CD4-positive, alpha-beta T cell treated with Interleukin-4 for 1 hour (primary cell): ENCODE data around the gene SUCLG2.

ENCODE experiments used
- DNase-seq, 2 donors: peaks; one replicate each; pipeline ENCODE4 v3.0.0-alpha.2; 2020 to 2022

Gene SUCLG2

DNA sequence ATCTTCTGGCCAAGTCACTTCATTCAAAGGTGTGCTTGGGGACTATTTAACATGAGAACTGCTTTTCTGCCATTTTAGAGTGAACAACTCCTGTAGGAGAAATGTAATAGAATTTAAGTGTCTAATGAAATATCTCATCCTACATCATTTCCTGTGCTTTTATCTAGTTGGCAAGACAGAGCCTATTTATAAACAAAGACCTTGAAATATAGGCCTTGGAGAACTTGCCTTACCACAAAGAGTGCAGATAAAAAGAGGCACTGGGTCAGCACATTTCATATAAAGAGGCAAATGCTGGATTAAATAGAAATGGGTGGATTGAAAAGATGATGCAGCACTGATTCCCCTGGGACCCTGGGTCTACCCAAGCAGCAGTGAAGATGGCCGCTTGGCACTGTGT is 278.0 kb downstream of the SUCLG2 start:
- DNase-seq = no peak

- no peak for DNase-seq
Observed at GRCh38 chr3:67375976-67376375, 278.4 kb downstream of the SUCLG2 start.

DNA sequence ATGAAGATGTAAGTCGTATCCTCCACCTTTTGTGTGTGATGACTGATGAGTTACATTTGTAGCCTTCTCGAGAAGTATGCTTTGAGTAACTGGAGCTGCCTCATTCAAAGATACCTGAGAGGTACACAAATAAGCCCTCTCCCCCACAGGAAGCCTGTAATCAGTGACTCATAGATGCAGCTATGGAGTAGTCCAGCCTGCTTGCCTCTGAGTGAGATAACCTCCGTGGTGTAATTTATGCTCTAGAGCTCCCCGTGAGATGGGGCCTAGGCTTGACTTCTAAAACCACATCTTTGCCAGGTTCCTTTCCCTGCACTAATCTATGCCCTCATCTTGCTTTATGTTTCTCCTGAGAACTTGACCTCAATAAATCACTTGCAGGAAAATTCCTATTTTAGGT is 291.7 kb downstream of the SUCLG2 start:
- DNase-seq = no peak

DNA sequence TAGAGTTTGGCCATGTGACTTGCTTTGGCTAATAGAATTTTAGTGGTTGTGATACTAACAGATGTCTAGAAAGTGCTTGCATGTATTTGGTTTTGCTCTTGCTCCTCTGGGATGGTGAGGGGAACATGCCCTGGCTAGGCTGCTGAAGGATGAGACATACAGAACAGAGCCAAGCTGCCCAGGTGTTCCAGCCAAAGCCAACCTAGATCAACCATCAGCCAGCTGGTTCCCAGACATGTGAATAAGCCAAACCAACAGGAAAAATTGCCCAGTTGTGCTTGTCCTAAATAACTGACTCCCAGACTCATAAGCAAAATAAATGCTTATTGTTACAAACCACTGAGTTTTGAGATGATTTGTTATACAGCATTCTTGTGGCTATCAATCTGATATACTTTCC is 292.6 kb downstream of the SUCLG2 start:
- no peak for DNase-seq

DNA sequence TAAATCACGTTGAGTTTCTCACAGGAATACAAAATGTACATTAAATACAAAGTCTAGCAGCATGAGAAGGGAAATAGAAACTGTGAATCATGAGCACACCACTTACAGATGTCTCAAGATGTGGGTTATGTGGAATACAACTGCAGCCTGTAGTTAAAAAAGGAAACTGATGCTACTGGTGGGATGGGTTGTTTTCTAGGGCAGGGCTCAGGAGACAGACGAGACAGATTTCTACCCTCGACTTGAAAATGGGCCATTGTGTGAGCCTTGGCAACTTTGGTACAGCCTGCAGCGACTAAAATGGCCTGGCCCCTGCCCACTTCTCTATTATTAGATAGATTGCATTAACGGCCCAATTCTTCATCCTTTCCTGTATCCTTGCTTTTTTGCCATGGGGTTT is 293.1 kb downstream of the SUCLG2 start:
- no peak for DNase-seq

GRCh38 chr3:67357610-67358458 is 296.6 kb downstream of the SUCLG2 start:
- DNase-seq = no peak

DNA sequence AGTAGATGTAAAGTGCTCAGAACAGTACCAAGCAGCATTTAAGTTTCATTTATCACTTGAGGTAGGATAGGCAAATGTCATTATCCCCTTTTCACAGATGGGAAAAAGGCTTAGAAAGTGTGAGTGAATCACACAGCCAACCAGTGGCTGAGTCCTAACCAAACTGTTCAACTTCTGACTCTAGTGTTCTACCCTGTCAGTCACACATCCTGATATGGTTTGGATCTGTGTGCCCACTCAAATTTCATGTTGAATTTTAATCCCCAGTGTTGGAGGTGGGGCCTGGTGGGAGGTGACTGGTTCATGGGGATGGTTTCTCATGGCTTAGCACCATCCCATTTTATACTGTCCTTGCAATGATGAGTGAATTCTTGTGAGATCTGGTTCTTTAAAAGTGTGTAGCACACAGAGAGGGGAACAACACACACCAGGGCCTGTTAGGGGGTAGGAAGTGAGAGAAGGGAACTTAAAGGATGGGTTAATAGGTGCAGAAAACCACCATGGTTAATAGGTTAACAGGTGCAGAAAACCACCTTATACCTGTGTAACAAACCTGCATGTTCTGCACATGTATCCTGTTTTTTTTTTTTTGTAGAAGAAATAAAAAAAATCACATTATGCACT is 304.7 kb downstream of the SUCLG2 start:
- DNase-seq = no peak

DNA sequence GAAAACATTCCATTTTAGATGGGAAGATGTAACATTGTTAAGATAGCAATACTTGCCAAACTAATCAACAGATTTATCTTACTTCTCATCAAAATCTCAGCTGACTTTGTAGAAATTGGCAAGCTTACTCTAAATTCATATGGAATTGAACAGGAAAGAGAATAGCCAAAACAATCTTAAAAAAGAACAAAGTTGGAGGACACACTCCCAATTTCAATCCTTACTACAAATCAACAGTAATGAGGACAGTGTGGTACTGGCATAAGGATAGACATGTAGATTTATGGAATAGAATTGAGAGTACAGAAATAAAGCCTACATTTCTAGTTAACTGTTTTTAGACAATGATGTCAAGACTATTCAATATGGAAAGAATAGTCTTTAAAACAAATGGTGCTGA is 308.3 kb downstream of the SUCLG2 start:
- no peak for DNase-seq

GRCh38 chr3:67335813-67336212 is 318.6 kb downstream of the SUCLG2 start:
- DNase-seq = no peak

- DNase-seq = no peak
Observed at GRCh38 chr3:67334588-67334987, 319.8 kb downstream of the SUCLG2 start.

- no peak for DNase-seq
Observed at GRCh38 chr3:67329358-67329757, 325.1 kb downstream of the SUCLG2 start.

- no peak for DNase-seq
Observed at GRCh38 chr3:67327582-67327981, 326.8 kb downstream of the SUCLG2 start.

DNA sequence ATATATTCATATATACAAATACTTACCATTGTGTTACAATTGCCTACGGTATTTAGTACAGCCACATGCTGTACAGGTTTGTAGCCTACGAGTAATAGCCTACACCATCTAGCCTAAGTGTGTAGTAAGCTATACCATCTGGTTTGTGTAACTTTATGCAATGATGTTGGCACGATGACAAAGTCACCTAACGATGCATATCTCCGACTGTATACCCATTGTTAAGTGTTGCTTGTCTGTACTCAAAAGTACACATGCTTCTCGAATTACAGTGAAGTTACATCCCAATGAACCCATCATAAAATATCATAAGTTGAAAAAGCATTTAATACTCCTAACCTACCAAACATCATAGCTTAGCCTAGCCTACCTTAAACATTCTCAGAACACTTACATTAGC is 329.2 kb downstream of the SUCLG2 start:
- no peak for DNase-seq
